Measurements from ENCODE around the gene NR0B2.
"Not testable (repeated sequence)": the region's sequence is repeated elsewhere in the genome, so short reads cannot be mapped to it uniquely, and the experiment has no call there.

The NR0B2 gene, protein sequence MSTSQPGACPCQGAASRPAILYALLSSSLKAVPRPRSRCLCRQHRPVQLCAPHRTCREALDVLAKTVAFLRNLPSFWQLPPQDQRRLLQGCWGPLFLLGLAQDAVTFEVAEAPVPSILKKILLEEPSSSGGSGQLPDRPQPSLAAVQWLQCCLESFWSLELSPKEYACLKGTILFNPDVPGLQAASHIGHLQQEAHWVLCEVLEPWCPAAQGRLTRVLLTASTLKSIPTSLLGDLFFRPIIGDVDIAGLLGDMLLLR

DNA sequence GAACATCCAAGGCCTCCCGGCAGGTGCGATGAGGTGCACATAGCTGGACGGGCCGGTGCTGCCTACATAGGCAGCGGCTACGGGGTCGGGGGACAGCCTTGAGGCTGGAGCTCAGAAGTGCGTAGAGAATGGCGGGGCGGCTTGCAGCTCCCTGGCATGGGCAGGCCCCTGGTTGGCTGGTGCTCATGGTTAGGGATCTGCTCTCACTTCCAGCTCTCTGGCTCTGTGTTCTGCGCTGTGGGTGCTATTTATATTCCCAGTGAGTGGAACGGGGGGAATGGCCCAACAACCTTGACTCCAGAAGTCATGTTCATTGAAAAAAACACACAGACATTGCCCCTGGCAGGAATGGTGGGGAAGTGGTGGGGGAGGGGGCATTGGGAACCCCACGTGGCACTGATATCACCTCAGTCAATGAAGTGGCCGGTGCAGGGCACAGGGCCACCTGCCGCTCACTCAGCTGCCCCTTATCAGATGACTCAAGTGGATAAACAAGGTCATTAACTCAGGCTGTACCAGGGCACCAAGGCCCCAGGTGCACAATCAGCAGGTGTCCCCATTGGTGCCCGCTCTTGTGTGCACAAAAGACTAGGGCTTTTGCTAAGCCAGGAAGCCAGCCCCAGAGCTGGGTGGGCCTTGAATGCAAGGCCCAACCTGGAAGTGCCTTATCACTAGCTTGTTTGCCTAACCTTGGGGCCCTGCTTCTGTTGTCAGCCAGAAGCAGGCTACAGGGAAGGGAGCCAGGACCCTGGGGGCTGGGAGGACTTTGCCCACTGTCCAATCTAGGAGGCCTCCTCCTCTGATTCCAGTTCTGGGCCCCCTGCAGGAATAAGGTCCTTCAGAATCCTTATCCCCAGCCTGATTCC, at the start of gene NR0B2:
Gene NR0B2, minus strand, starts transcription at position 222 of the 866 bp plus-strand sequence. Its CDS starts 35 bp downstream, at position 187.
- in situ Hi-C loops (cut with MboI; ENCODE audit: low sequenced_read_pairs) = no loop called here

DNA sequence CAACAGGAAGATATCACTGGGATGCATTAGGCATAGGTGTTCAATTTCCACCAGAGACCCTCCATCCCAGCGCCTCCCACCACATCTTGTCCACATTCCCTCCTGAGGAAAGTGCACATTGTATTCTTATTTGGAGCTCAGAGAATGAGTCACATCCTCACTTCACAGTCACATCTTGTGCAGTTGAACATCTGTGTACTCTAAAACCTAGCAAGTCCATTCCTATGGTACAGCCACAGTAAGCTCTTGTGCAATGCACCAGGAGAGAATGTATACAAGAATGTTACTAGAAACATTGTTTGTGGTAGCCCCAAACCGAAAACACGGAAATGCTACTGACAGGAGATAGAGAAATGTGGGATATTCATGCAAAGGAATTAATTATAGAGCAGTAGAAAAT, 48.1 kb upstream of the NR0B2 start:
- in situ Hi-C loops (cut with MboI; ENCODE audit: low sequenced_read_pairs) = no loop called here

DNA sequence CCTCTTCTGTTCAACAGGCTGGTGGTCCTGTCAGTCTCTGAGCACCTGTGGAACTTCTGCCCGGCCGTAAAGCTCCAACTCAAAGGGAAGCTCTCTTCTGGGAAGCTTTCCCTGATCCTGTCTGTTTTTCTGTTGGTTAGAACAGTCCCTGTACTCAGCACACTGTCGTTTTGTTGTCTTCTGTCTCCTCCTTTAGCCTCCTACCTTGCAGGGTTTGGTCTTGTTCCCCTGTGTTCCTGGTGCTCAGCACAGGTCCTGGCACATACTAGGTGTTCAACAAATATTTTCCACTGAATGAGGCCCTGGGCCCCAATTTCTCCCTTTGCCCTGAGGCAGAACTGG, 46.8 kb upstream of the NR0B2 start:
- in situ Hi-C loops (cut with MboI; ENCODE audit: low sequenced_read_pairs) = no loop called here

DNA sequence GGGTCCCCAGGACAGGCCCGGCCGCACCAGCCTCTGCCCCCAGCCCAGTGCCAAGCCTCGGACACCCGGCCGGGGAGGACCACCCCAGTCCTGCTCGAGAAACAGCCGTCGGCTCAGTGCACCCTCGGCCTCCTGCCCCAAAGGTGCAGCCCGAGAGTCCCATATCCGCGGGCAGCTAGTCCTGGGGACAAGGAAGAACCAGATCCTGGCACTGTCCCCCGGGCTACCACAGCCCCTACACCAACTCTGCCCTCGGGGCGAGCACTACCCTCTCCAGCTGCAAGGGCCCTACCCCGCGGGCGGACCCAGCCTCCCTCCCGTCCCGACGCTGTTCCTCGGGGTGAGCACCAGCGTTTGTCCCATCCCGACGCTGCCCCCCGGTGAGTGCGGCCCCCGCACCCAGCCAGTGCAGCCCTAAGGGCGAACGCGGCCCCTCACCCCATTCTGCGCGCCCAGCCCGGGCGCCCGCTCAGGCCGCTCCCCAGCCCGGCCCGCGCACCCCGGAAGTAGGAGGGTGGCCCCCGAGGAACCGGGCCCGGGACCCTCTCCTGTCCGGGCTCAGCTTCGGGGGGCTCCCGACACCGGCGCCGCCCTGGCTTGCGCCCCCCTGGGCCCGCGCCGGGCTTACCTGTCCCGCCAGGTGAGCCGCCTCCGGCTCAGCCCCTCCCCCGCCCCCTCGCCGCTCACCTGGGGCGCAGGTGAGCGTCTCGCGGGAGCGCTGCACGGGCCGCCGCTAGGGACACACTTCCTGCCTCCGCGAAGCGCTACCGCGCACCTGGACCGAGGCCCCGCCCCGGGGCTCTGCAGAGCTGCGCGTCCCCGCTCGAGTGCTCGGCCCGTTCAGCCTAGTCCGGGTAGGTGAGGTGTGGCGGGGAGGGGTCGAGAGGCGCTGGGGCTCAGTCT, 46.2 kb upstream of the NR0B2 start, which contains the start of gene KDF1:
Gene KDF1, minus strand, starts transcription at position 747 of the 903 bp plus-strand sequence. CDS start 8,088 bp downstream, outside the sequence.
- in situ Hi-C loops (cut with MboI; ENCODE audit: low sequenced_read_pairs) = no loop called here

DNA sequence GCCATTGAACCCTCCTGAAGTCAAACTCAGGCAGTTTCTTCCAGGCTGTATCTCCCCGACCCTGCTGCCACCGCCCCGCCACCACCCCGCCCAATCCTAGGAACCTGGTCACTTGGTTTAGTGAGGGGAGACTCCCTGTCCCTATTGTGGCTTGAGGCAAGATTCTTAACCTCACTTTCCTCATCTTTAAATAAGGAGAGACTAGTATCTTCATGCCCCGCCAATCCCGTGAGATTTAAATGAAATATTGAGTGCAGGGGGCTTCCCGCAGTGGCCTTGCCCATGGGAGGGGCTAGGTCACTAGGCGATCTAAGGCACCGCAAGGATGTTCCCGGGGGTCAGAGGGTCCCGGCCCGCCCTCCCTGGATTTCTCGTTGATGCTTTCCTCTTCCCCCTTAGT, 45.5 kb upstream of the NR0B2 start:
- in situ Hi-C loops (cut with MboI; ENCODE audit: low sequenced_read_pairs) = no loop called here

DNA sequence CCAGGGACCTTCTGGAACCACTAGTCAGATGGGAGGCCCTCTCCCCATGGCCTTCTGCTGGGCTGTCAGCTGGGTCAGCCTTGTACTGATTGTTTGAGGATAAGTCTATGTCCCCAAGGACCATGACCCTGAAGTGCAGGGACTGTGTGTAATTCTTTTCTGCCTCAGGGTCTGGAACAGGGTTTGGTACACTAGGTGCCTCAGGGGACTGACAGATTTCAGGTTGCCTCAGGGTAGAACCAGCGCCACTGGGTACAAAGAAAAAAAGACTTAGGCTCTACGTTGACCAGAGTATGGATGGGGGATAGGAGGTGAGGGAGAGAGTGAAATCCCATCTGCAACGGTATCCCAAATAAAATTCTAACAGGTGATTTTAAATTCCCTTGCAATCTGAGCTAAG, 43.5 kb upstream of the NR0B2 start:
- in situ Hi-C loops (cut with MboI; ENCODE audit: low sequenced_read_pairs) = no loop called here

DNA sequence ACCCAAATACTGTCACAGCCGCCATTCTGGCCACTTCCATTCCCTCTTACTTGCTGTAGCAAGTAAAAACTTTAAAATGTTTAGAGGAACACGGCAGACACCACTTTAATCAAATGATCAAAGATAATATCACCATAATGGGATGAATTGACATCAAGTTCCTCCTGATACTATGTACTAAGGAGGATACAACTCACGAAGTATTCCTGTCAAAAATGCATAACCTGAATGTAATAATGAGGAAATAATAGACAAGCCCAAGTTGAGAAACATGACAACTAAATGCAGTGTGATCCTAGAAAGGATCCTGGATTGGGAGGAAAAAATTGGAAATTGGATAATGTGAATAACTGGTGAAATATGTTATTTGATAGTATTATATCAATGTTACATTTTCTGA, 42.5 kb upstream of the NR0B2 start:
- in situ Hi-C loops (cut with MboI; ENCODE audit: low sequenced_read_pairs) = no loop called here

DNA sequence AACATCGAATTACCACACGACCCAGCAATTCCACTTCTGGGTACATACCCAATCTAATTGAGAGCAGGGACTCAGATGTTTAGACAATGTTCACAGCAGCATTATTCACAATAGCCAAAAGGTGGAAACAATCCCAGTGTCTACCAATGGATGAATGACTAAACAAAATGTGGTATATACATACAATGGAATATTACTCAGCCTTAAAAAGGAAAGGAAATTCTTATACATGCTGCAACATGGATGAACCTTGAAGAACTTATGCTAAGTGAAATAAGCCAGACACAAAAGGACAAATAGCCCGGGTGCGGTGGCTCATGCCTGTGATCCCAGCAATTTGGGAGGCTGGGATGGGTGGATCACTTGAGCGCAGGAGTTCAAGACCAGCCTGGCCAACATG, 39.6 kb upstream of the NR0B2 start:
- in situ Hi-C loops (cut with MboI; ENCODE audit: low sequenced_read_pairs) = no loop called here

DNA sequence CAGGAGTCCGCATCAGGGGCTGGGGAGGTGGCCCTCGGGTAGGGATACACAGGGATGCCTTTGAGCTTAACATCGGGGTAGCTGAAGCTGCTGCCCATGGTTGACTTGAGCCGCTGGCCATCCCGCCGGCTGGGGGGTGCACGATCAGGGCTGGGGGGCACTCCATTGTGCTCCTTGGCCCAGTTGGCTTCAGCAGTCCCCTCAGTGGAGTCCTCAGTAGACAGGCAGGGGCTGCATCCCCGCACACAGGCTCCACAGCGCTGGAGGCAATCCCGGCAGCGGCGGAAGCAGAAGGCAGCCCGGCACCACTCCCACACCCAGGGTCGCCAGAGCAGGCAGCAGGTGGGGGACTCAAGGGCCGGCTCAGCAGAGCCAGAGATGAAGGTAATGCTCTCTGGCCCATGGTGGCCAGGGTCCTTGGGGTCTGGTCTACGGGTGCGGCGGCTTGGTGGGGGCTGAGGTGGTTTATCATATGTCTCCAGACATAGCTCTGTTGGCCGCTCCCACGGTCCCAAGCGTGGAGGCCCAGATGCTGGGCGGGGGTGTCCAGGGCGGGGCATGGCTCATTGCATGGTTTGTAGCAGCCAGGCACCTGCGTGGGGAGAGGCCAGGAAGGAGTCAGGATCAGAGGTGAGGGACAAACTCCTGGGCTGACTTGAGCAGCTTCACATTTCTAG, 38.2 kb upstream of the NR0B2 start:
- in situ Hi-C loops (cut with MboI; ENCODE audit: low sequenced_read_pairs) = no loop called here

DNA sequence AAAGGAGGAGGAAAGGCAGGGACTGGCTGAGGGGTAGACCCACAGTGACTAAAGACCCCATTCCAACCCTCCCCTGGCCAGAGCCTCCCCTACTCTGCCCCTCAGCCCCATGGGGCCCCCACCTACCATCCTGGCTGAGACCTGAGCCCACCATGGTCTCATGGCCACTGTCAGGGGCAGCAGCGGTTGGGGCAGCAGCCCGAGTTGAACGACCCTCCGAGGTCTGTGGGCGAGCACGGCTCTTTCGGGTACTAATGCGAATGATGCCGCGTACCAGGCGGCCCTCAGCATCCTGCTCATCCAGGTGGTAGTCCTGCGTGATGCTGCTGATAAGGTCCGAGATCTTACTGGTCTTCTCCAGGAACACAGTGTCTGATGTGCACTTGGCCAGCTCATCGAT, 37.4 kb upstream of the NR0B2 start:
- in situ Hi-C loops (cut with MboI; ENCODE audit: low sequenced_read_pairs) = no loop called here

DNA sequence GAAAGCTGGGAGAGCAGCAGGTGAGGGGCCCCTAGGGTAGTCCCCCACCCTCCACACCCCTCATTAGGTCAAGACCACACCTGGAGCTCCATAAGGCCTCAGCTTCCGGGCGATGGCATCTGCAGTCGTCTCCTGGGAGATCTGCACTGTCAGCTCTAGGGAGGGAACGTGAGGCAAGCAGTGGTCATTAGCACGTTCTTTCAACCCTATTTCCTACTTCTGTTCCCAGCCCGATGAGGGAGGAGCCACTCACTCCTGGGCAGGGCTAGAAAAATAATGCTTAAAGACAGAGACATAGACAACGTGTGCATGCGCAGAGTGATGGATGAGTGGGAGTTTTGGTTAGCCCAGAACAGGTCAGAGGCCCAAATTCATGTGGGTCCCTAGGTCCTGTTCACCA, 36.8 kb upstream of the NR0B2 start:
- in situ Hi-C loops (cut with MboI; ENCODE audit: low sequenced_read_pairs) = no loop called here

DNA sequence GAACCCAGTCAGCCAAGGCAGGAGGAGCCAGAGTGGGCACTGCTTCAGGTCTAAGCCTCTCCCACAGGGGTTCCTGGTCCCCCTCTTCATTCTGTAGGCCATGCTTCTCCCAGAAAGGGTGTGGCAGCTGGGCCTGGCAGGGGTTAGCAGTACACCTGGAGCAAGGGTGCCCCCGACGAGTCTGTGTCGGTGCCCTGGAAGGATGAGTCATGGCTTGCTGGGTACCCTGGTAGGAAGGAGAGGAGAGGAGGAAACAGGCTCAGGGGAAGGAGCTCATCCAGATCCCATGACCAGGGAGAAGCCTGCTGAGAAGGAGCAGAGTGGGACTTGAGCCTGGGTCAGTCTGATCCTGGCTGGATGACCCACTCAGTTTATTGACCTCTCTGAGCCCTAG, 36.1 kb upstream of the NR0B2 start:
- in situ Hi-C loops (cut with MboI; ENCODE audit: low sequenced_read_pairs) = no loop called here

DNA sequence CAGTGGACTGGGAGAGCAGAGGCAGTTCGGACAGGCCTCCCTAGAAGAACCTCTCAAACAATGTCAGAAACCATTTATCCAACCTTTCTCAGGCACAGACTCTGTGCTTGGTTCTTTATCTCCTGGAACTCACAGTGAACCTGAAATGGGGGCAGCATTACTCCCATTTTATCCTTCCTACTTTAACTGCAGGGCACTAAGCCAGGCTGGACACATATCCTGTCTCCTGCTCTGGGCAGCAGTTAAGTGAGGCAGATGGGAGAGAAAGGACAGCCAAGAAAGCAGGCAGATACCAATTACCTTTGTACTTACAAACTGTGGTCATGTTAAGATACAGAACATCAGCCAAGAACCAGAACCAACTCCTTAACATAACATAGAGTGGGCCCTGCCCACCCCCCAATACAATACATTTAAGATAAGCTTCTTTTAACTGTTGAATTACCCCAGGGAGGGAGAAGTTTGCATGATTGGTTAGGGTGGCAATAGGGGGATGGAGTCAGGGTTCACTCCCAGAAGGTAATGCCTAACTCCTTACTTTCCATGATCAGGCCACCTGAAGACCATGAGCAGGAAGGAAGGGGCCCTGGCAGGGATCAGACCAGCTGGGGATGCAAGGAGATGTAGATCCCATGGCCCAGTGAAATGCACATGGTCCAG, 35.6 kb upstream of the NR0B2 start:
- in situ Hi-C loops (cut with MboI; ENCODE audit: low sequenced_read_pairs) = no loop called here

DNA sequence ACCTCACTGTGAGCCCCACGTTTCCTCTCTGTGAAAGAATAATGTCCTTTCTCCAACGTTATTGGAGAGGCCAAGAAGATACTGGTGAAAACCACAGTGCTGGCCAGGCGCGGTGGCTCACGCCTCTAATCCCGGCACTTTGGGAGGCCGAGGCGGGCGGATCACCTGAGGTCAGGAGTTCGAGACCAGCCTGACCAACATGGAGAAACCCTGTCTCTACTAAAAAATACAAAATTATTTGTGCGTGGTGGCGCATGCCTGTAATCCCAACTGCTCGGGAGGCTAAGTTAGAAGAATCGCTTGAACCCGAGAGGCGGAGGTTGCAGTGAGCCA, 34.9 kb upstream of the NR0B2 start:
- in situ Hi-C loops (cut with MboI; ENCODE audit: low sequenced_read_pairs) = not testable (repeated sequence)

DNA sequence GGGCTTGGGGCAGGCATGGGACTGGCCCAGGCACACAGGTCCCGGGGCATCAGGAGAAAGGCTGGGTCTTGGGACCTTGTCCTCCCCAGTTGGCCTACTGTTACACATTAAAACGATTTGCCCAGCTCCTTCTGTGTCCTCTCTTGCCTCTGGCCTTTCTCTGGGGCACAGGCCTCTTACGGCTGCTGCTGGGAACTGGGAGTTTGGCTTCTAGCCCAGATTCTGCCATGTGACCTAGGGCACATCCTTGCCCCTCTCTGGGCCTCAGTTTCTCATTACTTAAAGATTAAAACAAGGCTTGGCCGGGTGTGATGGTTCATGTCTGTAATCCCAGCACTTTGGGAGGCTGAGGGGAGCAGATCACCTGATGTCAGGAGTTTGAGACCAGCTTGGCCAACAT, 32.5 kb upstream of the NR0B2 start:
- in situ Hi-C loops (cut with MboI; ENCODE audit: low sequenced_read_pairs) = no loop called here

DNA sequence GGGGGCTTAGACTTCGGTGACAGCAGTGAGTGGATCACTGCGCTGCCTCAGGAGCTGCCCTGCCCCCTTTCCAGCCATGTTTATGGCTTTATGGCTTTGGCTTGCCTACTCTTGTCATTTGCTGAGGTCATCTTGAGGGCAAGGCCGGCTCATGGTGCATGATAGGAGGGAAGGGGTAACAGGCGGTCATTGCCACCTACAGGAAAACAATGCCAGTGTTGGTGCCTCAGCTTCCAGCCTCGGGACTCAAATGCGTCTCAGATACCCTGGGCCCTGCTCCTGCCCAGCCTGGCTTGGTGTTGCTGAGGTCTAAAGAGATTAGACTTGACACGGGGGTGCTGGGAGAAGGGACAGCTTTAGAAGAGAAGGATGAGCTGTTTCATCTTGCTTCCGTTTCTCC, 32.0 kb upstream of the NR0B2 start:
- in situ Hi-C loops (cut with MboI; ENCODE audit: low sequenced_read_pairs) = no loop called here

DNA sequence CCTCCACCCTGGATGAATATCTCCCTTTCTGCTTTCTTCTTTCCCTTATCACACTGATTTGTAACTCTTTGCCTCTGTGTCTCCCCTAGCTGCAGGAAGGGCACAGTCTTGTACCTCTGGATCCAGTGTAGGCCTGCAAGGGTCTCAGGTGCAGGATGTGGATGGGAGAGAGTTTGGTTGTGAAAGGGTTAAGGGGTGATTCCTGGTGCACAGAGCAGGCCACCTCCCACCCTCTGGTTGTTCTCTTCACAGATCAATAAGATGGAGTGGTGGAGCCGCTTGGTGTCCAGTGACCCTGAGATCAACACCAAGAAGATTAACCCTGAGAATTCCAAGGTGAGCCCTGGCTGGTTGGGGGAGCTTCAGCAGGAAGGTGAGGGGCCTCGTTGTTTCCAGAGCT, 31.4 kb upstream of the NR0B2 start:
- in situ Hi-C loops (cut with MboI; ENCODE audit: low sequenced_read_pairs) = no loop called here

DNA sequence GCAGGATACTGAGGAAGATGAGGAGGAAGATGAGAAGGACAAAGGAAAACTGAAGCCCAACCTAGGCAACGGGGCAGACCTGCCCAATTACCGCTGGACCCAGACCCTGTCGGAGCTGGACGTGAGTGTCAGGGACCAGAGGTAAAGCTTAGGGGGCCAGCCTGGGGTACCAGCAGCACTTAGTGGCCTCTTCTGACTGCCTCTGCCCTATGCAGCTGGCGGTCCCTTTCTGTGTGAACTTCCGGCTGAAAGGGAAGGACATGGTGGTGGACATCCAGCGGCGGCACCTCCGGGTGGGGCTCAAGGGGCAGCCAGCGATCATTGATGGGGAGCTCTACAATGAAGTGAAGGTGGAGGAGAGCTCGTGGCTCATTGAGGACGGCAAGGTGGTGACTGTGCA, 28.9 kb upstream of the NR0B2 start:
- in situ Hi-C loops (cut with MboI; ENCODE audit: low sequenced_read_pairs) = no loop called here

DNA sequence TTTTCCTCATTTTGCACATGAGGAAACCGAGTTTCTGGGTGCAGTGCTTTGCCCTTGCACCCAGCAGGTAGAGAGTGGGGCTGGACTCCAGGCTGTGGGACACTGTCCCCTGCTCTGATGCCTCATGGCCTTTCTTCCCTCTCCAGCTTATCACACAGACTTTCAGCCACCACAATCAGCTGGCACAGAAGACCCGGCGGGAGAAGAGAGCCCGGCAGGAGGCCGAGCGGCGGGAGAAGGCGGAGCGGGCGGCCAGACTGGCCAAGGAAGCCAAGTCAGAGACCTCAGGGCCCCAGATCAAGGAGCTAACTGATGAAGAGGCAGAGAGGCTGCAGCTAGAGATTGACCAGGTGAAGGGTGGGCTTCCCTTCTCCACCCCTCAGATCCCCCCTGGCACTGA, 27.5 kb upstream of the NR0B2 start:
- in situ Hi-C loops (cut with MboI; ENCODE audit: low sequenced_read_pairs) = no loop called here

DNA sequence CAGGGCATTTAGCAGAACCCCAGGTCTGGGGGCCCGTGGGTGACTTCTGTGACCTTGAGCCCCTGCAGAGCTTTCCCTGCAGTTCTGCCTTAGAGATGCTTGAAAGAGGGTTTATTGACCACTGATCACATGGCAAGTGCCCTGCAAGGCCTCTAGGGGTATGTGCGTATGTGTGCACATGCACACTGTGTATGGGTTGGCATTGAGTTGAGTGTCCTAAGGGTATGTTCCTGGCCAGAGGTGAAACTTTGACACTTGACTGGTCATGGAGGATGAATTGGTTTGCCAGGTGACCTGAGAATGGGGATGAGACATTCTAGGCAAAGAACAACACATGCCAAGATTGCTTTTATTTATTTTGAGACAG, 24.9 kb upstream of the NR0B2 start:
- in situ Hi-C loops (cut with MboI; ENCODE audit: low sequenced_read_pairs) = no loop called here

Measured in HL-60/S4 treated with phorbol 12-myristate 13-acetate at 8.2 ng/mL for 4 days and 3 days (cell line).